GM21447 (cell line): ENCODE measurements around the gene SGK1.

Source experiments
- ATAC-seq: cut with Tn5 transposase; IDR thresholded peaks from one replicate; pipeline ENCODE4 v1.9.1; 2021; ENCODE audit not compliant: unreplicated experiment

SGK1 gene

GRCh38 chr6:134138226-134138975 is 179.5 kb downstream of the SGK1 start:
- no peak for ATAC-seq

- no peak for ATAC-seq
These were observed 183.3 kb downstream of the SGK1 start for GRCh38 chr6:134134654-134135053.

GRCh38 chr6:134132494-134133141 is 185.3 kb downstream of the SGK1 start:
- ATAC-seq: no peak

GRCh38 chr6:134131530-134132139 is 186.3 kb downstream of the SGK1 start:
- ATAC-seq: no peak

GRCh38 chr6:134128146-134128545 is 189.8 kb downstream of the SGK1 start:
- no peak for ATAC-seq

GRCh38 chr6:134123666-134124208 is 194.2 kb downstream of the SGK1 start:
- no peak for ATAC-seq

GRCh38 chr6:134122775-134123174 is 195.1 kb downstream of the SGK1 start:
- no peak for ATAC-seq

- ATAC-seq: no peak
These were observed 198.4 kb downstream of the SGK1 start for GRCh38 chr6:134119486-134119885.
